GM12878 (cell line): ENCODE measurements around the gene CELSR1. TPM values are rescaled to one million over a fixed set of nuclear protein-coding genes. Genes with fewer than 3 reads are reported as not detected.

Source experiments
- ATAC-seq: fragments of 200-7000 bp; cut with Tn5 transposase; 3 replicates; pipeline ENCODE4 v1.9.1; 2020; ENCODE audit warnings: mild to moderate bottlenecking, moderate library complexity
- BruUV-seq: library from RNA; stranded (reverse); fragments of 400-500 nt; replicated peaks from 2 replicates; lab custom pipeline; 2021; lab: Mats Ljungman, UMichigan
- CTCF ChIA-PET: fragments of 300-600 bp; sonication (Branson Sonifier 250); formaldehyde crosslinking; extraction: SDS; loops from one replicate; lab custom pipeline; 2021; ENCODE audit warnings: inconsistent platforms; lab: Yijun Ruan, JAX
- POLR2A ChIA-PET: fragments of 350-600 bp; formaldehyde crosslinking; extraction: SDS; loops from one replicate; lab custom pipeline; 2021; ENCODE audit warnings: inconsistent platforms; lab: Charles Lee
- RAD21 ChIA-PET: fragments of 300-600 bp; sonication (Branson Sonifier 250); formaldehyde crosslinking; loops from one replicate; lab custom pipeline; 2023; ENCODE audit warnings: antibody characterized with exemption; ENCODE audit not compliant: unreplicated experiment; lab: Charles Lee
- SMC1A ChIA-PET: fragments of 300-600 bp; sonication (Branson Sonifier 250); formaldehyde crosslinking; loops from one replicate; lab custom pipeline; 2023; ENCODE audit not compliant: unreplicated experiment, uncharacterized antibody; lab: Charles Lee
- DNase-seq: peaks from one replicate; pipeline ENCODE4 v3.0.0-alpha.2; 2011; ENCODE audit warnings: low read depth, low spot score
- FAIRE-seq: peaks from 3 replicates; lab custom pipeline; 2011; peaks lifted over from hg19 to GRCh38; lab: Jason Lieb, UNC
- H2AFZ ChIP-seq: 2 replicates; pipeline ENCODE4 v1.6.0; 2011; ENCODE audit warnings: low read depth, low read length, control low read depth; ENCODE audit not compliant: control insufficient read depth
- H3K27ac ChIP-seq: 2 replicates; pipeline ENCODE4 v1.5.1; 2011; ENCODE audit warnings: control low read depth; ENCODE audit not compliant: control insufficient read depth, insufficient read depth
- H3K27me3 ChIP-seq, 2 experiments: replicated peaks in 1 of 2; 2 replicates each; pipeline versions ENCODE4 v1.6.0 to v1.6.1; 2011; ENCODE audit warnings: low read length in 1 of 2; ENCODE audit not compliant: control insufficient read depth in 2 of 2, insufficient read depth in 2 of 2
- H3K36me3 ChIP-seq, 2 experiments: 2 replicates each; pipeline ENCODE4 v1.5.1; 2011; ENCODE audit warnings: low read length in 1 of 2; ENCODE audit not compliant: control insufficient read depth in 2 of 2, insufficient read depth in 2 of 2
- H3K4me1 ChIP-seq: 2 replicates; pipeline ENCODE4 v1.6.1; 2011; ENCODE audit warnings: mild to moderate bottlenecking, low read length, moderate library complexity, mixed read lengths; ENCODE audit not compliant: control insufficient read depth, insufficient read depth
- H3K4me2 ChIP-seq: 2 replicates; pipeline ENCODE4 v1.6.0; 2011; ENCODE audit warnings: control low read depth; ENCODE audit not compliant: control insufficient read depth, insufficient read depth
- H3K4me3 ChIP-seq: fragments of 200-600 bp; sonication (generic); 2 replicates; pipeline ENCODE4 v1.5.1; 2016
- H3K79me2 ChIP-seq: 2 replicates; pipeline ENCODE4 v1.6.0; 2011; ENCODE audit warnings: low read length; ENCODE audit not compliant: control insufficient read depth, insufficient read depth
- H3K9ac ChIP-seq: 2 replicates; pipeline ENCODE4 v1.8.0; 2011; ENCODE audit warnings: low read length, control low read depth, mixed read lengths; ENCODE audit not compliant: control insufficient read depth, insufficient read depth
- H3K9me3 ChIP-seq: replicated peaks from 3 replicates; pipeline ENCODE4 v1.5.1; 2011; ENCODE audit warnings: mild to moderate bottlenecking, low read length; ENCODE audit not compliant: control insufficient read depth, insufficient read depth
- H4K20me1 ChIP-seq: 2 replicates; pipeline ENCODE4 v1.6.0; 2011; ENCODE audit not compliant: control insufficient read depth, insufficient read depth
- CBX3 ChIP-seq: fragments of 200-600 bp; sonication (generic); IDR thresholded peaks from 2 replicates; pipeline ENCODE4 v1.6.1; 2016; ENCODE audit warnings: low read depth, borderline replicate concordance
- CEBPZ ChIP-seq: fragments of 150-350 bp; IDR thresholded peaks from 2 replicates; pipeline ENCODE4 v1.6.1; 2016; ENCODE audit warnings: low read depth, low read length
- E2F4 ChIP-seq: IDR thresholded peaks from 2 replicates; pipeline ENCODE4 v1.6.1; 2012; ENCODE audit warnings: low read depth, low read length, improper control_type of control experiment
- MEF2A ChIP-seq: IDR thresholded peaks from 2 replicates; pipeline ENCODE4 v1.6.1; 2011; ENCODE audit warnings: low read depth, mild to moderate bottlenecking, low read length, moderate library complexity; ENCODE audit not compliant: insufficient read depth
- MTA2 ChIP-seq: fragments of 450-650 bp; IDR thresholded peaks from 2 replicates; pipeline ENCODE4 v1.6.1; 2016; ENCODE audit warnings: low read depth, mild to moderate bottlenecking, moderate library complexity
- NBN ChIP-seq: fragments of 450-650 bp; IDR thresholded peaks from 2 replicates; pipeline ENCODE4 v1.6.1; 2016
- NRF1 ChIP-seq: conservative IDR thresholded peaks from 2 replicates; pipeline ENCODE4 v1.6.1; 2011; ENCODE audit warnings: mild to moderate bottlenecking, low read depth, low read length, improper control_type of control experiment
- ZBTB11 ChIP-seq: fragments of 450-650 bp; formaldehyde crosslinking; IDR thresholded peaks from 2 replicates; pipeline ENCODE4 v1.5.0; 2022; ENCODE audit warnings: mild to moderate bottlenecking, missing genetic modification characterization
- ZNF592 ChIP-seq: fragments of 450-650 bp; IDR thresholded peaks from 2 replicates; pipeline ENCODE4 v1.6.1; 2017; ENCODE audit warnings: mild to moderate bottlenecking, moderate library complexity
- WGBS: methylation state at CpG from one replicate; pipeline ENCODE4 v1.1.6; 2016; ENCODE audit warnings: low lambda C conversion rate; ENCODE audit not compliant: insufficient replicate concordance, insufficient coverage; ENCODE audit errors: missing lambda C conversion rate; 5-methylcytosine and 5-hydroxymethylcytosine counted together
- in situ Hi-C: fragments of 300-500 bp; cut with MboI; formaldehyde crosslinking; loops from 9 replicates; pipeline ENCODE4 v1.14.3; 2018; ENCODE audit warnings: mixed read lengths
- intact Hi-C: fragments of 100-400 bp; cut with micrococcal nuclease; formaldehyde crosslinking; loops from one replicate; pipeline ENCODE4 v1.14.2; 2022; ENCODE audit not compliant: unreplicated experiment
- polyA plus RNA-seq, 11 experiments: library from polyadenylated mRNA; depleted of rRNA in 4 of 11; unstranded in 6 of 11; stranded (reverse) in 5 of 11; fragments of >200 nt; fragmentation: Nextera tagmentation in 4 of 11; fragmentation: Illumina TruSeq in 1 of 11; extraction: Ambion mirVana in 4 of 11; extraction: Trizol in 1 of 11; gene quantifications; 1 replicate in 1 of 11; 2 replicates in 10 of 11; pipeline versions ENCODE4 v1.2.1 to v1.2.3, GENCODE V29; 2011 to 2016; ENCODE audit warnings: inconsistent platforms in 2 of 11, missing spikeins in 2 of 11, low read depth in 1 of 11
- total RNA-seq, 4 experiments: library from RNA; depleted of rRNA in 3 of 4; stranded (reverse); fragments of >200 nt in 3 of 4; fragmentation: Illumina TruSeq in 1 of 4; extraction: Trizol in 1 of 4; gene quantifications; 2 replicates each; pipeline versions ENCODE4 v1.2.1 to v1.2.3, GENCODE V29; 2013 to 2021

CELSR1 gene
- total and polyA plus RNA-seq, 10 of the 15 experiments (the other 5 are each of a cell fraction or from before 2014, with no cell fraction given) = 0.05 to 1.7 (median 0.35) TPM; not detected in 2

GRCh38 chr22:46460857-46461256 is 76.6 kb downstream of the CELSR1 start:
- peaks cover 0 to 1% of the 10 kb centered on the region in 2 experiments; a peak in 1 of 4 replicates for H3K36me3 ChIP-seq
- intact Hi-C loops (no loop called here), in situ Hi-C loops (no loop called here)
- H3K4me2 ChIP-seq = no peak overlapping the region
- CTCF ChIA-PET = interaction anchor here (1.1 kb wide), 1 partner anchor 28 kb away, joined by 3 read pairs; no protein-coding TSS in a partner anchor
- FAIRE-seq = no peak
- POLR2A ChIA-PET = no interaction called here
- no peaks in the 10 kb centered on the region for H3K9me3 ChIP-seq
- H3K27ac ChIP-seq = no peak overlapping the region
- no peak overlapping the region for H3K4me3 ChIP-seq
- WGBS = 44% methylated on average over 12 of the region's 12 CpGs
- ATAC-seq = no peak
- BruUV-seq = no TSS peak
- no peak for DNase-seq
- no peaks in the 10 kb centered on the region; a peak in 1 of 4 replicates for H3K27me3 ChIP-seq
- H2AFZ ChIP-seq = no peak overlapping the region
- no peaks in the 10 kb centered on the region for H3K4me1 ChIP-seq
- no peak overlapping the region for H3K9ac ChIP-seq
- RAD21 ChIA-PET = no interaction called here
- no peaks in the 10 kb centered on the region for H3K79me2 ChIP-seq
- SMC1A ChIA-PET = no interaction called here
- no peaks in the 10 kb centered on the region for H4K20me1 ChIP-seq
- TF ChIP-seq NBN (no peak), MTA2 (no peak), CEBPZ (no peak), E2F4 (no peak), CBX3 (no peak), NRF1 (no peak), ZBTB11 (no peak), ZNF592 (no peak), MEF2A (no peak)
